D721Med (cell line): ENCODE data around the gene CRACR2B.

ENCODE experiments used
- DNase-seq: peaks from one replicate; pipeline ENCODE4 v3.0.0; 2011; ENCODE audit warnings: low spot score; ENCODE audit not compliant: insufficient read length
- FAIRE-seq: peaks from 2 replicates; lab custom pipeline; 2011; peaks lifted over from hg19 to GRCh38; lab: Jason Lieb, UNC
- CTCF ChIP-seq: IDR thresholded peaks from 2 replicates; pipeline ENCODE4 v1.5.1; 2012; ENCODE audit warnings: mild to moderate bottlenecking, control low read depth; ENCODE audit not compliant: insufficient read depth; ENCODE audit errors: missing control alignments

Gene CRACR2B

GRCh38 chr11:826227-826621, 1.5 kb upstream of the CRACR2B start:
- TF ChIP-seq CTCF: no peak

GRCh38 chr11:826836-827145, 928 bp upstream of the CRACR2B start:
- DNase-seq: no peak
- no peak for TF ChIP-seq CTCF
- FAIRE-seq: no peak

More at GRCh38 chr11:826227-826621, 1.5 kb upstream of the CRACR2B start:
- DNase-seq: no peak
- no peak for FAIRE-seq

- DNase-seq (no peak), FAIRE-seq (no peak)
- no peak for TF ChIP-seq CTCF
These were observed 398 bp upstream of the CRACR2B start for GRCh38 chr11:827146-827896.

- FAIRE-seq: no peak
- no peak for DNase-seq
- no peak for TF ChIP-seq CTCF
These were observed 922 bp downstream of the CRACR2B start for GRCh38 chr11:828506-829175.

- no peak for TF ChIP-seq CTCF
- no peak for DNase-seq
- no peak for FAIRE-seq
These were observed 1.6 kb downstream of the CRACR2B start for GRCh38 chr11:829176-829846.

- no peak for FAIRE-seq
- DNase-seq: no peak
- TF ChIP-seq CTCF: no peak
These were observed 2.2 kb downstream of the CRACR2B start for GRCh38 chr11:829847-830294.
